GM19035 (cell line): ENCODE measurements around the gene WDR36.

Experiments
- ATAC-seq: cut with Tn5 transposase; IDR thresholded peaks from one replicate; pipeline ENCODE4 v1.9.1; 2021; ENCODE audit not compliant: unreplicated experiment

The WDR36 gene

DNA sequence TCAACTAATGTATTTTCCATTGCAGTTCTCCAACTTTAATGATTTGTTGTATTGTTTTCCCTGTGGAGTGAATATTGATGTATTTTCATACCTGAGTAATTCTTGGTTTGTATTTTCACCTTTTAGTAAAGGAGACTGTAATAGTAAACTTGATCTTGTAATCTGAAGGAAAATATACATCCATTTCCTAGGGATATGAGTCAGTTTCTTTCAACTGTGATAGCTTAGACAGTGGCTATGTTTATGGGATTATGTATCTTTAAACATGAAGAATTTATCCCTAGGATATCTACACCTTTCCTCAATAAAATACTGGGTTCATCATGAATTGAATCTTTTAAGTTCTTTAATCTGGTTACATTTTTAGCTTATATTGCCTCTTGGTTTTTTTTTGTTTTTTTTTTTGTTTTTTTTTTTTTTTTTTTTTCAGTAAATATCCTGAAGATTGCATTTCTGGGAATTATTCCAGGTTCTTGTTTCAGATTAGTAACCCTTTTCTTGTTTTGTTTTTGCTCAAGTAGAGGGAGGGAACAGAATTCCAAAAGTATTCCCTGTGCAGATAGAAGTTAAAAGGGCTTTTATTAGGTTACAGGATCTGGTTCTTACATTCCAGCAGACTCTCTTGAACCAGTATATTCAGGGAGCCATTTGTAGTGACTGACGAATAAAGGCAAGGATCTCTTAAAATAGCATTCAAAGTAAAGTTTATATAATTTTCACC, 7.1 kb downstream of the WDR36 start:
- ATAC-seq: no peak

DNA sequence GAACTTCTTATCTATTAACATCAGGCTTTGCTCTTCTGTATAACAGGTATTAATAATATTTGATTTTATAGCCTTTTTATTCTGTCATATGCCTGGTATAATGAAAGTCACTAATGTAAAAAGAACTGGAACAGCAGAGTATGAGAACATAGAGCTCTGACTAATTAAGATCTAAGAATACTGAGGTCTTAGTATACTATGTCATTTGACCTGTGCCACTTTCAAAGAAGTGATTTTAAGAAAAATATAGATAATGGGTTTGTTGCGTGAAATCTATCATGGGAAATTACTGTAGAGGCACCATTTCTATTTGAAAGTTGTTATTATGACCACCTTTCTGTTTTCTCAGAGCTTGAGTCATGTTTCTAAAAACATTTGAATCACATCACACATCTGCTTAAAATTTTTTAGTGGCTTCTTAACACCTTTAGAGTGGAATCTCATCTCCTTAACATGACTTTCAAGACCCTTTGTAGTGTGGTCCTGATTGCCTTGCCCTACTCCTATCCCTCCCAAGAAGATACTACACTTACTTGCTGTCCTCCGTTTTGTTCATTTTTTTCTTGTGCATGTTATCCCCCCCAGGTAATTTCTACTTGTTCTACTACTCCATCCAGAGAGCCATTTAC, 14.3 kb downstream of the WDR36 start:
- ATAC-seq: no peak

DNA sequence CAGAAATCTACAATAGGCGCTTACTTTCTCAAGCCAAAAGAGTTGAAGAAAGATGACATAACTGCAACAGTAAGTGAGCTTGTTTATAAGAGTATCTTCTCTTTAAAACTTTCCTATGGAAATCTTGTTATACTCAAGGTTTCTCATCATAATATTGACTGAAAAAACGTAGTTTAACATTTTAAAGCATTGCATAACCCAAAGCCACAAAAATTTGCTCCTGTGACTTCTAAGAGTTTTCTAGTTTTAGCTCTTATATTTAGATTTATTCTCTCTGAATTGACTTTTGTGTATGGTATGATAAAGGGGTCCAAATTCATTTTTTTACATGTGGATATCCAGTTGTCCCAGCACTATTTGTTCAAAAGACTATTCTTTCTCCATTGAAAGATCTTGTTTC, 15.2 kb downstream of the WDR36 start:
- ATAC-seq: no peak

DNA sequence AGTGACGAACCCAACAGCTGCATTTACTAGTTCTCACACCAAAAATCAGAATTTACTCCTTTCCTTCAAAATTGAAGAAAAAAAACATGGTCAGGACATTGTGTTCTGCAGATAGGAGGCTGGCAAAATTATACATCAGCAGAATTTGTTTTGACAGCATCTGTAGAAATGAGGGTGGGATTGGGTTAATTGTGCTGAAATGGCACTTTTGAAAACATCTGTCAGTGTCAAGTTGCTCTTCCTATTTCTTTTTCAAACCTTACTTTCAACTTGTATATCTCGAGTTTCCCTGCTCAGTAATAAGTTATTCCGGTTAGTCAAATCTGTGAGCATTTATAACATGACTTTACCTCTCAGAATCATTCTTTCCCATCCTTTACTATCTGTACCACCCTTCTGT, 19.8 kb downstream of the WDR36 start:
- ATAC-seq: no peak

DNA sequence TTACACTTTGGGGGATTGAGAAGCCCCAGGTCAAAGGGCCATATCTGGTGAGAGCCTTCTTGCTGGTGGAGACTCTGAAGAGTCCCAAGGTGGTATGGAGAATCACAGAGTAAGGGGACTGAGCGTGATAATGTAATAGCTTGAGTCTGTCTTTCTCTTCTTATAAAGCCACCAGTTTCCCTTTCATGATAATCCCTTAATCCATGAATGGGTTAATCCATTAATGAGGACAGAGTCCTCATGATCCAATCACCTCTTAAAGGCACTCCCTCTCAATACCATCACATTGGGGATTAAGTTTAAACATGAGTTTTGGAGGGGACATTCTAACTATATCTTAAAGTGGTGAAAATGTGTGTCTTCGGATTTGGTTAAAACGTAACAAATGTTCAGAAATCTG, 21.5 kb downstream of the WDR36 start:
- ATAC-seq: no peak

DNA sequence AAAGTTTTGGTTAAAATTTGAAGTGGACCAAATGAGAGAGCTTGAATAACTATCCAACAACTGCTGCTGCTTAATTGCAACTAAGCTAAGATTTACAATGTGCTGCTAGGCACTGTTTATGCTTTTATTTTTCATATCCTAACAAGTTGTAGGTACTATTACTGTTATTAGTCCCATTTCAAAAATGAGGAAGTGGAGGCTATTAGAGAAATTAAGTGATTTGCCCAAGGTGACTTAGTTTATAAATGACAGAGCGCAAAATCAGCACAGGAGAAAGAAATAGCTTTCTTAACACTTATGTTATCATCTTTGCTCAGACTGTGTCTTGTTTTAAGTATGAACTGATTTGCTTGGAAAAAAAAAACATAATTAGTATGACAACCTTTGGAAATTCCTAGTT, 23.1 kb downstream of the WDR36 start:
- no peak for ATAC-seq

DNA sequence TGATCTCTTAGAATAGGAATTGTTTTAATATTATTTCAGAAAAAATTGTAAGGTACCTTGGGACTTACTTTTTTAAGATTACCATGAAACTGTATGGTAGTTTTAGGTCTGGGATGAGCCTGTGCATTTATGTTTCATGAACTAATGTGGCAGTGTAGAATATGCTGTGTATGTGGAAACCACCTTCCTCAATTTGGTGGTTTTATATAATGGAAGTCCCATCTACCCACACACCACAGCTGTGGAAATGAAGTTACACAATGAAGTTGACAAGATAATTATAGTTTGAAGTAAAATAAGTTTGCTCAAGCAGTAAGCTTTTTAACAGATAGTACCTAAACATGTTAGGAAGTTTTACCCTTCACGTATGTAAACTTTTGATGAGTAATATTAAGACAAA, 24.4 kb downstream of the WDR36 start:
- no peak for ATAC-seq

DNA sequence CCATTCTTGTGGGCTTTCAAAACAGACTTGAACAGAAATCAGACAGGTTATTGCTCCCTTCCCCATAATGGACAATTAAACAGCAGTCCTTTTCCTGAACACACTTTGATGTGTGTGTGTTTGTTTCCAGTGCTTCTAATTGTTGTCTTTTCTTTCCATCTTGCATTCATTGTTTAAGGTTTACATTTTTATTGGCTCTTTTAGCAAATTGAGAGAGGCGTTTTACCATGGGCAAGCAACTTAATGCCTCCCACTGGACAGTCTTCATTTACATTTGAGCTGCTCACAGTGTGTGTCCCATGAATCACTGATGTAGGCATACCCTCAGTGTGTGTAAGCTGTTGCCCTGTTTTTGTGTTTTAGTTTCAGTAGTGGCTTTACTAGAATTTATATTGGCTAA, 25.0 kb downstream of the WDR36 start:
- ATAC-seq: no peak

DNA sequence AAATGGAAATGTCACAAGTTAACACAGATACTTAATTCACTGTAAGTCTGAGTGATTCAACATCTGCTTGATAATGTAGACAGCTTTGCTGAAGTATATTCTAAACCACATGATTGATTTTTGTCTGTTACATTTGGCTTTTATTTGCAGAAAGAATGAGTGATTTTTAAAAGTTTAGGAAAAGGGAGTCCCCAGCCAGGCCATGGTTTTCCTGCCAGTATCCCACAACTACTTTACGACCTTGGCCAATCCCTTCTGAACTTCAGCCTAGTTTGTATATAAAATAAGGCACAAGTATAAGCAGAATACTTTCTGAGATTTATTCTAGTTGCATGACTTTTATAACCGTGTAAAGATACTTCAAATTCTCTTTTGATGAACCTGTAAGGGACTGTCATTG, 27.1 kb downstream of the WDR36 start:
- no peak for ATAC-seq

DNA sequence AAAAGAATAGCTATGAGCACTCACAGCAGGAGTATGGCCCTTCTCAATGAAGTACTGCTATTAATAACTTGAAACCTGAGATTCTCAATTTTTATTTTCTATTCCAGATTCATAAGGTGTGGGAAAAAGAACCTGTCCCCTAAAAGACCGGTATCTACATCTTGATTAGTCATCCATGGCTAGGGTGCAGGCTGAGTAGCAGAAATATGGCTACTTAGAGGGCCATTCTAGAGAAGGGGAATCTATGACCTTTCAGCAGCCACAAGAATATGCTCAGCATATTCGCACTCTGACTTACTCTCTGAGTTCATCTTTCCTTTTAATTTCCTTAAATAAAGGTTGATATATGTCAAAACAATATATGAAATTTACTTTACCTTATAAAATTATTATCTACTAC, 27.7 kb downstream of the WDR36 start:
- ATAC-seq: no peak

DNA sequence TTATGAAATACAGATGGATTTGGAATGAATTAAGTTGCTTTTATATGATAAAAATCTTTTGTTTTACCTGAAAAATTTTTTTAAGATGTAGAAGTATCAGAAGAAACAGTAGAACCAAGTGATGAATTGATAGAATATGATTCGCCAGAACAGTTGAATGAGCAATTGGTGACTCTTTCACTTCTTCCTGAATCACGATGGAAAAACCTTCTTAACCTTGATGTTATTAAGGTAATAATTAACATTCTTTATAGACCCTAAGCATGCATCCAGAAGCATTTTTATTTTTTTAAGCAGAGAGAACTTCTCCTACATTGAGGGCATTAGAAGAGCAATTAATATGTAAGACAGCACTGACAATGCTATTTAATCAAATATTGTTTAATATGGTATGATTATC, 28.8 kb downstream of the WDR36 start:
- no peak for ATAC-seq

DNA sequence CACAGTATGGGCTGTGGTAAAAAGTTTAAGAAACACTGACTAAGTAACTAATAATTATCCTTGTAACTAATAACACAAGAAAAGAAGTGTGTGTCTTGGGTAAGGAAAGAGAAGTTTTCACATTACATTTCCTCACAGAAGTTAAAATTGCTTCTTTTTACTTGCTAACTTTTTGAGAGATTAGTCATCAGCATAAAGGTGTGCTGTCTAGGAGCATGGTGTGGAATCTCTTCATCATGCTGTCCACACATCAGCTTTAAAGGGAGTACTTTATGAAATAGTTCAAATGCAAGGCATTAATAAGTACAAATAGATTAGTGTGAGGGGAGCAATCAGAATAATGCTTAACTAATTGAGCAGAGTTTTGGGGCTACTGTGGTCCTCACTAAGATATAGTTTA, 29.8 kb downstream of the WDR36 start:
- ATAC-seq: no peak

DNA sequence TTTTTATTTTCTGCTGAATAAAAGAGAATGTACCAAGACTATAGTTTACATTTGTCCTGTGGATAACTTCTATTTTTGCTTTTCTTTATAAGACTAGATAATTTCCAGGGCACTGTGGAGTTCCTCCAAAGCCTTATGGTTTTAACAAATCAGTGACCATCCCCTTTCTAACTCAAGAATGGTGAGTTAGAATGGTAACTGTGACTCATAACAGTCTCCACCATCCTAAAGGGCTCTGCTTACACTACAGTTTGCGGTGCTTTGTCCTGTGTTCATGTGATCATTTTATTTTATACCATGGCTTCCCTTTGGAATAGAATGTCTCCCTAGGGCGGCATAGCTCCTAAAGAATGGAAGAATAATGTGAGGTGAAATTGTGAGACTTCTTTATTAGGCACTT, 30.2 kb downstream of the WDR36 start:
- no peak for ATAC-seq

DNA sequence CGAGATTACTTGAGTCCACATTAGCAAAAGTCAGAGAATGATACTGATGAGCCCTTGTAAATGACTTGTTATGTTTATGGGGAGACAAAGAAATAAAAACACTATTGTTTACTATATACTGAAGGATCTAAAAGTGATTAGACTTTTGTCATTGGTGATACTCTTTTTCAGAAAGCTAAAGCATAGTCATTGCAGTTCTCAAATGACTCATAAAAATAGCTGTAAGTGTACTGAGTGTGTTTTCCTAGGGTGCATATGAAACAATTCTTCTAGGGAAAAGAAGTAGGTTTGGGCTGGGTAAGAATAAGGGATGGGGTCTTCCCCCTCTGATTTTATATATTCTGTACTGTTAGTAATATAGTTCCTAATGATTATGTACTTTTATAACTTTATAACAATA, 32.6 kb downstream of the WDR36 start:
- no peak for ATAC-seq

DNA sequence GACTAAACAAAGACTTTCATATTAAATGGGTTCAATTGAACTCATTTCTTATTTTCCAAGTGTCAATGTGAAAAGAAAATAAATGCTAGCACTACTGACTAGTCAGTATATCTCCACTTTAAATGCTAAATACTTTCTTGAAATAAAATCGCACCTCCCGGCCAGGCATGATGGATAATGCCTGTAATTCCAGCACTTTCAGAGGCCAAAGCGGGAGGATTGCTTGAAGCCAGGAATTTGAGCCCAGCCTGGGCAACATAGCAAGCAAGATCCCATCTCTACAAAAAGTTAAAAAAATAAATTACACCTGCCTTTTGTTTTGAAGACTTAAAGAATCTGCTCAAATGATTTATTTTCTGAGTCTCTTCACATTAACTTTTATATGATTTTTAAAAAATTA, 34.7 kb downstream of the WDR36 start:
- no peak for ATAC-seq

DNA sequence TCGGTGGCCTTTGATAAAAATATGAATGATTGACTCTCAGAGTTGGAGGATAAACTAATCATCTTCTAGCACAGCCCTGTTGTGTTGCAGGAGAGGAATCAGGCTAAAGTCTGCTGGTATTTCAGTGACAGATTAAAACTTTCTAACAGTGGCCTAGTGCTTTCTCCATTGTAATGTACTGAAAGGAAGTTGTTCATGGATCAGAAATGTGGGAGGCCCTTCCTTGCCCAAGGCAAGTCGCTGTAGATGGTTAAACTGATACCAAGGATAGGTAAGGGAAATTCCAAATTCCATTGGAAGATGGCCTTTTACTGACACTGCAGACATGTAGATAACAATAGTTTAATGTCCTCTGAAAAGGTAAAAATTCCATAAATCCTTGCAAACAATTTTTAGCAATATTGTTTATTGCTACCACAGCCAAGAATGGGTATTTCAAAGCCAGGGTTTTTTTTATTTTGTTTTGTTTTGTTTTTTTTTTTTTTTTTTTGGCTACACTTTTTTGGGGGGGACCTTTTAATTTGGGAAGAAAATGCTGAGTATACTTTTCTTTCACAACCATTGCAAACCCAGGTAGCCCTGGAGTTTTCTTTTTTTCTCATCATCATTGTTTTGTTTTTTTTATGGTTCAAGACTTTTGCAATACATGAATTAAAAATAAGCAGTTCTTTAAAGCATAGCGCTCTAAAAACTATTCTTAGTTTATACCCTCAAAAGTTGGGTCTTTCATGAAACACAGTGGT, 35.5 kb downstream of the WDR36 start:
- ATAC-seq: no peak

DNA sequence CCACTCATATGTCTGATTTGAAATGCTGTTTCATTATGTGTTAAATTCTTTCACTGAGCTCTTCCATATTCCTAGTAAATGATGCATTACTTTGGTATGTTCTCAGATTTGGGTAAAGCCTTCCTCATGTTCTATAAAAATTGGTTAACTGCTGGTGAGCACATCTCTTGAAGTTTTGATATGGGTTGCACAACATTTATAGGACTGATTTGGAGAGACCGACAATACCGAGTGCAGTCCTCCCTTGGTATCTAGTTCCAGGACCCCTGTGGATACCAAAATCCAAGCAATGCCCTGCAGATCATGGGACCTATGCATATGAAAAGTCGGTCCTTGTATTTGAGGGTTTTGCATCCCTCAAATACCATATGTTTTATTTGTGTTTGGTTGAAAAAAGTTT, 37.8 kb downstream of the WDR36 start:
- no peak for ATAC-seq

DNA sequence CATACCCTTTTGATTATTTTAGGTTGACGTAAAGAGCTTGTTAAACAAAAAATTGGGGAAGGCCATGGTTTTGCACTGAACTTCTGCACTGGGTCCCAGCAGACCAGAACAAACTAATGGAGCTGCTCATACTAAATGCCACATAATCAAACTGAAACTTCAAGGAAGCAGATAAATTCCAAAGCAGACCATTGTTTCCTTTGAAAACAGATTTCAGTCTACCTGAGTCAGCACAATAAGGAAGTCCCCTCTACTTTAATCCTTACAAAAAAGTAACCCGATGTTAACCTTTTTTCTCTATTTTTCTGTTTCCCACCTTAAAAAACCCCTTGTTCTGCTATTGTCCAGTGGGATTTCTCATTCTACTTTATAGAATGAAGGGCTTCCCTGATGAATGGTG, 39.2 kb downstream of the WDR36 start:
- no peak for ATAC-seq

DNA sequence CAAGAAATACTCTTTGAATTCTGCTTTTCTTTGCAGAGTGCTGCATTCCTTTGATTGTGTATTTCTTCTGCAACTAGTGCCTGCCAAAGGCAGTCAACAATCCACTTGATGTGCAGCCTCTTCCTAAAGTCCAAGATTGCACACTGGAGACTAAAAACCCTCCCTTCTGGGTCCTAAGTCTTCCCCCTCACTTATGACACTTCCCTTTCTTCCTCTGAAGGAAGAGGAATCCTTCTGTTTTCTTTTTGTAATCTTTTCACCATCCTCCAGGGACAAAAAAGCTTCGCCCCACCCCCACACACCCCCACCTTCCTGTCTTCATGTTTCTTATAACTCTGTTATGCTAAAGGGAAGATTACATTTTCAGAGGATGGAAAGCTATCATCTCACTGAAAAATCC, 39.9 kb downstream of the WDR36 start:
- ATAC-seq: no peak

DNA sequence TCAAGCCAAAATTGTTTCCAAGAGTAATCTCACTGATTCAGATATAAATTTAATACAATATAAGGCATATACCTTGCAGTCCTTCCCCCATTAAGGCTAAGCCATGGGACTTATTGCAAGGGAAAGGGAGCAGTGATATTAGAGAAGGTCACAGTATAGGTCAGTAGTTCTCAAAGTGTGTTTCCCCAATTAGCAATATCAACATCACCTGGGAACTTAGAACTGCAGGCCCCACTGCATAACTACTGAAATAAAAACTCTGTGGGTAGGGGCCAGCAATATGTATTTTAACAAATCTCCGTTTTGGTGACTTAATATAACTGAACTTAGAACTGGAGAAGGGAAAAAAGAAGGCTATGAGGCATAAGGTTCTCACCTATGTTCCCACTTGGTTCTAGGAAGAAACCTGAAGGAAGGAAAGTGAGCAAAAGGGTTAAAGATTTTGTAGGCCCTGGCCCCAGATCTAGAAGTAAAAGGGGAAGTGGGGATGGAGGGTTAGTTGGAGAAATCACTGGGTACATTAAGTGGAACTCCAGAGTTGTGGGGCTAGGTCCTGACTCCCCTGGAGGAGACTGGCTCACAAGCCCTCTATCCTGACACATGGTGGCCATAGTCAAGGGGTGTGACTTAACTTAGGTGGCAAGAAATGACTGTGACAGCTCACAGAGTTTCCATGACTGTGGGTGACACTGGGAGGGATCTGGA, 40.7 kb downstream of the WDR36 start:
- no peak for ATAC-seq

DNA sequence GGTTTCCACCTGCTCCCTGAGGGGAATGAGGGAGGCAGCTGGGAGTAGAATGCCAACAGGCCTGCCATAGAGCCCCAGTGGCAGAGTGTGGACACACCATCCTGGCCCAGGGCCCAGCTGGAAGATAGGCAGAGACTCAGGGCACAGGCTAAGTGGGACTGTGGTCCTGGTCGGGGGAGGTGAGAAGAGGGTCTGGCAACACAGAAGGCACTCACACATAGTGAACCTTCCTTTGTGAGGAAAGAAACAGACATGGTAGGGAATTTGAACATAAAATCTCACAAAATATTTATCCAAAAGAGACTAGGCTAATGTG, 41.2 kb downstream of the WDR36 start:
- no peak for ATAC-seq

DNA sequence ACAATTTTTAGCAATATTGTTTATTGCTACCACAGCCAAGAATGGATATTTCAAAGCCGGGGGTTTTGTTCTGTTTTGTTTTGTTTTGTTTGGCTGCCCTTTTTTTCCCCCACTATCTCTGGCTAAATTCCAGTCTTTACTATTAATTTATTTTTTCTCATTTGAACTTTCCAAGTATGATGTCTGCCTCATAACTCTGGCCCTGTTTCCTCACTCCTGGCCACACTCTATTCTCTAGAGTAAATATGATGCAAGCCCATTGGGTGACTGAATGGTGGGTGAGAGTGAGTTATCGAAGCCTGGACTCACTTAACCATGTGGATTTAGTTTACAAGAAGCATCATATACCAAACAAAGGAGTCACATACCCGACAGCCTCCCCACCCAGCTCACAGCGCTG, 41.9 kb downstream of the WDR36 start:
- ATAC-seq: no peak
